Trophoblast cell (in vitro differentiated cells and primary cell): ENCODE results near the gene CRAMP1.

Experiments used
- DNase-seq, 2 donors: peaks; one replicate each; pipeline ENCODE4 v3.0.0-alpha.2; 2016
- H2AFZ ChIP-seq: 2 replicates; pipeline ENCODE4 v1.6.1; 2013; ENCODE audit warnings: low read length, moderate library complexity, mild to moderate bottlenecking; ENCODE audit not compliant: insufficient read depth, poor library complexity
- H2AK5ac ChIP-seq: 2 replicates; pipeline ENCODE4 v1.6.1; 2013; ENCODE audit warnings: mild to moderate bottlenecking, low read length
- H2BK120ac ChIP-seq: 2 replicates; pipeline ENCODE4 v1.6.1; 2013; ENCODE audit warnings: low read length, mild to moderate bottlenecking, moderate library complexity; ENCODE audit not compliant: insufficient read depth, poor library complexity
- H2BK12ac ChIP-seq: 2 replicates; pipeline ENCODE4 v1.6.1; 2013; ENCODE audit warnings: mild to moderate bottlenecking, low read length, moderate library complexity
- H2BK5ac ChIP-seq: 2 replicates; pipeline ENCODE4 v1.6.1; 2013; ENCODE audit warnings: low read length, low read depth, moderate library complexity, mild to moderate bottlenecking; ENCODE audit not compliant: poor library complexity
- H3K14ac ChIP-seq: 2 replicates; pipeline ENCODE4 v1.6.1; 2013; ENCODE audit warnings: mild to moderate bottlenecking, low read length
- H3K18ac ChIP-seq: 2 replicates; pipeline ENCODE4 v1.6.1; 2013; ENCODE audit warnings: mild to moderate bottlenecking, low read length
- H3K23ac ChIP-seq: 2 replicates; pipeline ENCODE4 v1.6.1; 2013; ENCODE audit warnings: low read length
- H3K27ac ChIP-seq: 2 replicates; pipeline ENCODE4 v1.5.1; 2013; ENCODE audit warnings: low read depth, mild to moderate bottlenecking, inconsistent platforms, low read length, moderate library complexity
- H3K27me3 ChIP-seq: 2 replicates; pipeline ENCODE4 v1.6.1; 2013; ENCODE audit warnings: inconsistent platforms, mild to moderate bottlenecking, low read length, moderate library complexity; ENCODE audit not compliant: insufficient read depth
- H3K36me3 ChIP-seq, 2 experiments: 1 replicate in 1 of 2; 2 replicates in 1 of 2; pipeline ENCODE4 v1.6.1; 2013; ENCODE audit warnings: low read length in 2 of 2, mild to moderate bottlenecking in 2 of 2, moderate library complexity in 1 of 2; ENCODE audit not compliant: insufficient read depth in 2 of 2, control insufficient read depth in 1 of 2
- H3K4ac ChIP-seq: 2 replicates; pipeline ENCODE4 v1.6.1; 2013; ENCODE audit warnings: low read depth, mild to moderate bottlenecking, low read length, moderate library complexity
- H3K4me1 ChIP-seq, 2 experiments: 1 replicate in 1 of 2; 2 replicates in 1 of 2; pipeline ENCODE4 v1.6.1; 2013; ENCODE audit warnings: low read length in 2 of 2, mild to moderate bottlenecking in 2 of 2, moderate library complexity in 1 of 2; ENCODE audit not compliant: insufficient read depth in 2 of 2, control insufficient read depth in 1 of 2
- H3K4me2 ChIP-seq: 2 replicates; pipeline ENCODE4 v1.6.1; 2013; ENCODE audit warnings: inconsistent platforms, mild to moderate bottlenecking, low read length, moderate library complexity
- H3K4me3 ChIP-seq: 2 replicates; pipeline ENCODE4 v1.5.1; 2013; ENCODE audit warnings: mild to moderate bottlenecking, low read depth, low read length, inconsistent platforms
- H3K79me1 ChIP-seq: one replicate; pipeline ENCODE4 v1.6.1; 2013; ENCODE audit warnings: low read length
- H3K79me2 ChIP-seq: 2 replicates; pipeline ENCODE4 v1.6.1; 2013; ENCODE audit warnings: low read length, mild to moderate bottlenecking; ENCODE audit not compliant: control insufficient read depth, insufficient read depth, poor library complexity
- H3K9ac ChIP-seq: 2 replicates; pipeline ENCODE4 v1.6.1; 2013; ENCODE audit warnings: mild to moderate bottlenecking, low read length
- H3K9me3 ChIP-seq: 2 replicates; pipeline ENCODE4 v1.6.1; 2013; ENCODE audit warnings: low read depth, mild to moderate bottlenecking, control low read depth, inconsistent platforms, low read length; ENCODE audit not compliant: insufficient read depth
- H4K12ac ChIP-seq: 2 replicates; pipeline ENCODE4 v1.6.1; 2013; ENCODE audit warnings: low read depth, mild to moderate bottlenecking, low read length, moderate library complexity
- H4K8ac ChIP-seq: 2 replicates; pipeline ENCODE4 v1.6.1; 2013; ENCODE audit warnings: low read depth, mild to moderate bottlenecking, low read length, moderate library complexity
- H4K91ac ChIP-seq: one replicate; pipeline ENCODE4 v1.6.1; 2013; ENCODE audit warnings: low read depth, mild to moderate bottlenecking, low read length, moderate library complexity
- WGBS: extraction: QIAGEN DNeasy Blood & Tissue Kit; methylation state at CpG from one replicate; pipeline ENCODE4 v1.1.7; 2013; ENCODE audit warnings: missing lambda C conversion rate; ENCODE audit not compliant: insufficient read length, insufficient coverage; ENCODE audit errors: extremely low coverage; 5-methylcytosine and 5-hydroxymethylcytosine counted together

The CRAMP1 gene

DNA sequence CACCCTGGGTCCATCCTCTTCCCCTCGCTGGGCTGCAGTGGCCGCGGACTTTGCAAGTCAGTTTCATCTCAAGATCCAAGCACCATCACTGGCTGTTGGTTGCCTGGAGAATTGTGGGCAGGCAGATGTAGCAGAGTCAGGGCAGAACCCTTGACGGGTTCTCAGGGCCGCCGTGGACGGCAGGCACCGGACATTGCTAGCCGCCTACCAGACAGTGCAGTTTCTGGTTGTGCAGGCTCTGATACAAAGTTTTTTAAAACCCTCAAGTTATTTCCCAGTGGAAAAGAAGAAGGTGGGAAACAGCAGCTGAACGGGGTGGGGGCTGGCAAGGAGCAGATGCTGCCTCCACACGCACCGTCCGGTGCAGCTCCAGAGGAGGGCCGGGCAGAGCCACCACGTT, 97.2 kb downstream of the CRAMP1 start:
- peaks cover 8% of the 10 kb centered on the region for H3K79me1 ChIP-seq

DNA sequence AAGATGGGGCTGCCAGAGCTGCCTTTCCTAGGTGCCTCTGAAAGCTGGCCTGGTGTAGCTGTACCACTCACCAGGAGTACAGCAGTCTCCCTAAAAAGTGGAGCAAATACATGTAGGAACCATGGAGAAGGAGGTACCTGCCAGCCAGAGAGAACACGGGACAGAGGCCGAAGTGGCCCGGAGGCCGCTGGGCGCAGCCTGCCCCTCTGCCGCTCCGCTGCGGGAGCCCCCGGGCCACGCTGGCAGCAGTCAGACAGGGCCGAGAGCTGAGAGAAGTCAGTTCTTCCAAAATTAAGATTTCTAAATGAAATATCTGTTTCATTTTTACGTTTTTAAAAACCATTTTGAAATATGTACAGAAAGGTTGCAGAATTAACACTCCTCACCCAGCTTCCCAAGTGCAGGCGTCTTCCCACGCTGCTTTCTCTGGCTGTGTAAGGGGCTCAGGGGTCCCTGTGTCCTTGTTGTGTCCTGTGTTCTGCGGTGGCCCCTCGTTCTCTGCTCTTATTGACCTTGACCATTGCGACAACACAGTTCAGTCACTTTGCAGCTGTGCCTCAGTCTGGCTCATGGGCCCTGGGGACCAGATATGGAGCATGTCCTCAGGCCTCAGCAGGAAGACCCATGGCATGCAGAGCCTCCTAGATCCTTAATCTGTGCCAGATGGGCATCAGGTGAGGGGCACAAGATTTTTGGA, 98.8 kb downstream of the CRAMP1 start:
- Histone ChIP-seq H3K18ac (no peak overlapping the region), H2BK12ac (no peak overlapping the region), H3K14ac (no peak overlapping the region), H3K4me2 (no peak overlapping the region), H3K27me3 (no peaks in the 10 kb centered on the region), H3K79me2 (peaks cover 4% of the 10 kb centered on the region), H3K27ac (no peak overlapping the region), H3K36me3 (peaks cover 0 to 3% of the 10 kb centered on the region in 2 experiments), H3K4ac (no peak overlapping the region), H2BK5ac (no peak overlapping the region), H4K8ac (no peak overlapping the region), H2AK5ac (no peak overlapping the region), H3K79me1 (peaks cover 4% of the 10 kb centered on the region), H2AFZ (no peak overlapping the region), H3K9ac (no peak overlapping the region), H3K23ac (no peak overlapping the region), H4K91ac (no peak overlapping the region), H3K9me3 (peaks cover 2% of the 10 kb centered on the region), H2BK120ac (no peak overlapping the region), H3K4me1 (peaks cover 7 to 10% of the 10 kb centered on the region in 2 experiments), H3K4me3 (no peak overlapping the region), H4K12ac (no peak overlapping the region)
- no peak for DNase-seq
- WGBS, result no CpG with 5 or more reads among the region's 17 CpGs

More for the DNA sequence above, 97.2 kb downstream of the CRAMP1 start:
- Histone ChIP-seq H3K18ac (no peak overlapping the region), H3K14ac (no peak overlapping the region), H4K12ac (no peak overlapping the region), H3K23ac (no peak overlapping the region), H4K8ac (no peak overlapping the region), H3K9ac (no peak overlapping the region), H3K4ac (no peak overlapping the region), H3K79me2 (peaks cover 7% of the 10 kb centered on the region), H3K36me3 (peaks cover 0 to 3% of the 10 kb centered on the region in 2 experiments), H4K91ac (no peak overlapping the region), H3K27me3 (no peaks in the 10 kb centered on the region), H2BK12ac (no peak overlapping the region), H2BK5ac (no peak overlapping the region), H3K9me3 (no peaks in the 10 kb centered on the region), H3K4me3 (no peak overlapping the region), H2BK120ac (no peak overlapping the region), H3K4me2 (no peak overlapping the region), H3K27ac (no peak overlapping the region), H2AFZ (no peak overlapping the region), H3K4me1 (peaks cover 7 to 11% of the 10 kb centered on the region in 2 experiments), H2AK5ac (no peak overlapping the region)
- WGBS, result no CpG with 5 or more reads among the region's 15 CpGs
- DNase-seq, result no peak

DNA sequence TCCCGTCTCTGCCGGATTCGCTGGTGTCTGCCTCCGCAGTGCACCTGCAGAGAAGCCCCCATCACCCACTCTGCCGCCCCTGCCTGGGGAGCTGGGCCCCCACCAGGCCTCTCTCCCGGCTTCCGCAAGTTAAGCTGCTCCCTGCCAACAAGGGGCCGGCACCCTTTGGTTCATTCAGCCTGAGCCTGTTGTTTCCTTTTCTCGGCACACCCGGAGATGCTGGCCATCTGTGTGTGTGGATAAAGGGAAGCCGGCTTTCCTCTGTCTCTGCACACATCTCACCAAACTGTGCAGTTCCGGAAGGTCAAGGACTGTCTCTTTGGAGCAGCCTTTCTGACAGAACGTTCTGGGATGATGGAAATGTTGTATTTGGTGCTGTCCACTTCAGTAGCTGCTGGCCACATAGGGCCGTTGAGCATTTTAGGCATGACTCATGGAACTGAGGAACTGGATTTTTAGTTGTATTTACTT, 100.7 kb downstream of the CRAMP1 start:
- Histone ChIP-seq H3K36me3 (peaks cover 0 to 3% of the 10 kb centered on the region in 2 experiments), H4K8ac (no peak overlapping the region), H2BK120ac (no peak overlapping the region), H3K27ac (no peak overlapping the region), H4K12ac (no peak overlapping the region), H2AK5ac (no peak overlapping the region), H3K4me3 (no peak overlapping the region), H2AFZ (no peak overlapping the region), H3K9me3 (peaks cover 2% of the 10 kb centered on the region), H4K91ac (no peak overlapping the region), H3K79me2 (no peaks in the 10 kb centered on the region), H3K14ac (no peak overlapping the region), H3K4me2 (no peak overlapping the region), H3K9ac (no peak overlapping the region), H3K4ac (no peak overlapping the region), H3K27me3 (no peaks in the 10 kb centered on the region), H2BK5ac (no peak overlapping the region), H3K79me1 (no peaks in the 10 kb centered on the region), H2BK12ac (no peak overlapping the region), H3K23ac (no peak overlapping the region), H3K18ac (no peak overlapping the region), H3K4me1 (peaks cover 0 to 2% of the 10 kb centered on the region in 2 experiments)
- WGBS, result no CpG with 5 or more reads among the region's 14 CpGs
- DNase-seq, result peak in 1 of 2 donors; percentile 47

DNA sequence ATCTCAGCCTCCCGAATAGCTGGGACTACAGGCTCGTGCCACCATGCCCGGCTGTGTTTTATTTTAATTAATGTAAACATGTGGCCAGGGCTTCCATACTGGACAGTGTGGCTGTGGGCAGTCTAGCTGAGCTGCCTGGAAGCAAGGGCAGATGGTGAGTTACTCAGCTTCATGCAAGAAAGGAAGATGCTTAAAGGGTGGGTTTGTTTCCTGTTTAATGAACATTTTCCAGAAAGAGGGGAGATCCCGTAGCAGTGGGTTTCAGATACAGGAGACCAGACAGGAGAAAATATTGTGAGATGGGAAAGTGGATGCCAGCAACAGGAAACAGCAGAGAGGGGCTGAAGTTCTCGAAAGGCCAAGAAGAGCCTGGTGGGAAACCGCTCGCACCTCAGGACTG, 101.2 kb downstream of the CRAMP1 start:
- no peak overlapping the region for H2BK12ac ChIP-seq
- H3K4ac ChIP-seq, result no peak overlapping the region
- H2BK5ac ChIP-seq, result no peak overlapping the region
- H4K8ac ChIP-seq, result no peak overlapping the region
- no peak overlapping the region for H4K91ac ChIP-seq
- H3K79me1 ChIP-seq, result no peaks in the 10 kb centered on the region
- no peak overlapping the region for H3K14ac ChIP-seq
- H2AK5ac ChIP-seq, result no peak overlapping the region
- no CpG with 5 or more reads among the region's 7 CpGs for WGBS
- H2AFZ ChIP-seq, result no peak overlapping the region
- H3K9ac ChIP-seq, result no peak overlapping the region
- no peak overlapping the region for H3K27ac ChIP-seq
- H3K27me3 ChIP-seq, result no peaks in the 10 kb centered on the region
- H2BK120ac ChIP-seq, result no peak overlapping the region
- DNase-seq, result no peak
- no peak overlapping the region for H4K12ac ChIP-seq
- no peak overlapping the region for H3K4me3 ChIP-seq
- H3K36me3 ChIP-seq, result peaks cover 0 to 2% of the 10 kb centered on the region in 2 experiments
- no peaks in the 10 kb centered on the region for H3K79me2 ChIP-seq
- no peak overlapping the region for H3K4me2 ChIP-seq
- no peak overlapping the region for H3K23ac ChIP-seq
- peaks cover 2% of the 10 kb centered on the region for H3K9me3 ChIP-seq
- no peak overlapping the region for H3K18ac ChIP-seq
- peaks cover 0 to 2% of the 10 kb centered on the region in 2 experiments for H3K4me1 ChIP-seq
